CD14-positive monocyte (primary cell): ENCODE data around the gene COQ7. TPM values are rescaled to one million over a fixed set of nuclear protein-coding genes. Genes with fewer than 3 reads are reported as not detected.

Experiments used
- DNase-seq, 3 donors: peaks; one replicate each; pipeline ENCODE4 v3.0.0-alpha.2; 2011 to 2022
- H2AFZ ChIP-seq: 2 replicates; pipeline ENCODE4 v1.6.0; 2012; ENCODE audit warnings: mild to moderate bottlenecking, low read depth, low read length, inconsistent platforms; ENCODE audit not compliant: insufficient read depth, poor library complexity, severe bottlenecking
- H3K27ac ChIP-seq, 2 donors: 1 replicate in 1 of 2; 2 replicates in 1 of 2; pipeline ENCODE4 v1.5.1; 2012 to 2013; ENCODE audit warnings: low read length in 2 of 2, control low read depth in 1 of 2, inconsistent platforms in 1 of 2, low read depth in 1 of 2, mild to moderate bottlenecking in 1 of 2
- H3K27me3 ChIP-seq, 2 donors: one replicate each; pipeline versions ENCODE4 v1.6.0 to v1.6.1; 2011 to 2013; ENCODE audit warnings: low read length in 2 of 2; ENCODE audit not compliant: control insufficient read depth in 2 of 2, insufficient read depth in 2 of 2
- H3K36me3 ChIP-seq, 2 donors: replicated peaks in 1 of 2; 1 replicate in 1 of 2; 2 replicates in 1 of 2; pipeline versions ENCODE4 v1.5.1 to v1.6.1; 2012 to 2013; ENCODE audit warnings: low read length in 2 of 2, control low read depth in 1 of 2, inconsistent platforms in 1 of 2, mild to moderate bottlenecking in 1 of 2; ENCODE audit not compliant: insufficient read depth in 2 of 2, control insufficient read depth in 1 of 2
- H3K4me1 ChIP-seq, 2 donors: 1 replicate in 1 of 2; 2 replicates in 1 of 2; pipeline versions ENCODE4 v1.5.1 to v1.6.1; 2012 to 2013; ENCODE audit warnings: low read length in 2 of 2, control low read depth in 1 of 2, inconsistent platforms in 1 of 2, mild to moderate bottlenecking in 1 of 2, moderate library complexity in 1 of 2; ENCODE audit not compliant: insufficient read depth in 2 of 2, control insufficient read depth in 1 of 2
- H3K4me2 ChIP-seq: replicated peaks from 2 replicates; pipeline ENCODE3; 2012; ENCODE audit warnings: low read length, moderate library complexity, mild to moderate bottlenecking; ENCODE audit not compliant: poor library complexity, severe bottlenecking; ENCODE audit errors: extremely low read depth
- H3K4me3 ChIP-seq, 3 experiments: fragments of 200-600 bp in 1 of 3; sonication (generic) in 1 of 3; replicated peaks in 1 of 3; 1 replicate in 2 of 3; 2 replicates in 1 of 3; pipeline ENCODE4 v1.5.1; 2011 to 2013; ENCODE audit warnings: low read length in 3 of 3, mild to moderate bottlenecking in 3 of 3, control low read depth in 2 of 3, low read depth in 2 of 3, inconsistent platforms in 1 of 3, moderate library complexity in 1 of 3
- H3K79me2 ChIP-seq: 2 replicates; pipeline ENCODE4 v1.6.0; 2012; ENCODE audit warnings: mild to moderate bottlenecking, control low read depth, inconsistent platforms, low read length, moderate library complexity; ENCODE audit not compliant: insufficient read depth
- H3K9ac ChIP-seq: 2 replicates; pipeline ENCODE4 v1.6.0; 2017; ENCODE audit warnings: low read length, mild to moderate bottlenecking; ENCODE audit not compliant: insufficient read depth, poor library complexity, severe bottlenecking
- H3K9me3 ChIP-seq, 2 donors: replicated peaks in 1 of 2; 1 replicate in 1 of 2; 2 replicates in 1 of 2; pipeline versions ENCODE4 v1.5.1 to v1.6.1; 2012 to 2013; ENCODE audit warnings: low read length in 2 of 2, control low read depth in 1 of 2; ENCODE audit not compliant: control insufficient read depth in 1 of 2, insufficient read depth in 1 of 2
- H4K20me1 ChIP-seq: 2 replicates; pipeline ENCODE4 v1.6.0; 2012; ENCODE audit warnings: mild to moderate bottlenecking, low read length, control low read depth, moderate library complexity; ENCODE audit not compliant: insufficient read depth
- H3K27ac Mint-ChIP-seq, 7 donors: one replicate each; pipeline ENCODE4 v1.8.0; 2020; ENCODE audit warnings: mild to moderate bottlenecking in 7 of 7, mixed read lengths in 7 of 7, moderate library complexity in 6 of 7, inconsistent platforms in 2 of 7
- H3K27me3 Mint-ChIP-seq, 3 donors: one replicate each; pipeline ENCODE4 v1.8.0; 2021 to 2022; ENCODE audit warnings: low read depth in 3 of 3, mild to moderate bottlenecking in 3 of 3, mixed read lengths in 3 of 3, moderate library complexity in 3 of 3, inconsistent platforms in 1 of 3
- H3K36me3 Mint-ChIP-seq, 2 donors: one replicate each; pipeline ENCODE4 v1.8.0; 2020; ENCODE audit warnings: mixed read lengths in 2 of 2, inconsistent platforms in 1 of 2, mild to moderate bottlenecking in 1 of 2
- H3K4me1 Mint-ChIP-seq: one replicate; pipeline ENCODE4 v1.8.0; 2020; ENCODE audit warnings: mild to moderate bottlenecking, mixed read lengths
- H3K4me3 Mint-ChIP-seq, 2 donors: one replicate each; pipeline ENCODE4 v1.8.0; 2020; ENCODE audit warnings: mild to moderate bottlenecking in 2 of 2, mixed read lengths in 2 of 2, moderate library complexity in 1 of 2
- H3K9me3 Mint-ChIP-seq, 7 donors: one replicate each; pipeline ENCODE4 v1.8.0; 2020 to 2022; ENCODE audit warnings: mixed read lengths in 7 of 7, mild to moderate bottlenecking in 6 of 7, moderate library complexity in 6 of 7, inconsistent platforms in 2 of 7
- WGBS: methylation state at CpG from one replicate; pipeline ENCODE4 v1.1.5; 2013; ENCODE audit warnings: missing lambda C conversion rate; ENCODE audit not compliant: insufficient coverage; 5-methylcytosine and 5-hydroxymethylcytosine counted together
- intact Hi-C, 2 donors: fragments of 100-400 bp; cut with micrococcal nuclease; formaldehyde crosslinking; loops; one replicate each; pipeline versions ENCODE4 v1.15.0 to v1.15.1; 2023
- polyA plus RNA-seq, 3 donors: library from polyadenylated mRNA; depleted of rRNA in 1 of 3; unstranded in 2 of 3; stranded (reverse) in 1 of 3; fragments of 300-500 nt in 2 of 3; fragments of >200 nt in 1 of 3; fragmentation: Illumina TruSeq in 2 of 3; gene quantifications; 1 replicate in 2 of 3; 2 replicates in 1 of 3; pipeline ENCODE4 v1.2.3, GENCODE V29; 2012 to 2021
- TF ChIP-seq, protein P1 (sequence below): fragments of 200-600 bp; IDR thresholded peaks from one replicate; pipeline ENCODE4 v1.8.0; 2022; ENCODE audit warnings: antibody characterized with exemption, mild to moderate bottlenecking

COQ7 gene
- polyA plus RNA-seq, 3 donors: 6.5 to 13.3 (median 12.2) TPM

DNA sequence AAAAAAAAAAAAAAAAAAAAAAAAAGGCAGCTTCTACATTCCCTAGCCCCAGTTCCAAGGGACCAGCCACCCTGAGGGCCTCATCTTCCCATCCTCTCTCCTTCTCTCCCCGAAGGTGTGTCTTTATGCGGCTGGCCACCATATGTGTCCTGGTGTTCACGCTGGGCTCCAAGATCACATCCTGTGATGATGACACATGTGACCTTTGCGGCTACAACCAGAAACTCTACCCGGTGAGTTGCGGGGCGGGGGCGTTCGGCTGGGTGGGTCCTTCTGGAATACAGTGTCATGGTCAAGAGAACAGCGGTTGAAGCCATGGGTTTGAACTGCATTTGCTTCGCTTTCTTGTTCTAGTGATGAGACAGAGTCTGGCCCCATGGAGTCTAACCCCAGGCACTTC, 22.6 kb upstream of the COQ7 start:
- H3K4me2 ChIP-seq: no peak overlapping the region
- H3K9ac ChIP-seq: no peak overlapping the region
- H3K4me1 ChIP-seq: no peaks in the 10 kb centered on the region
- intact Hi-C loops: no loop called here
- TF ChIP-seq, protein P1, sequence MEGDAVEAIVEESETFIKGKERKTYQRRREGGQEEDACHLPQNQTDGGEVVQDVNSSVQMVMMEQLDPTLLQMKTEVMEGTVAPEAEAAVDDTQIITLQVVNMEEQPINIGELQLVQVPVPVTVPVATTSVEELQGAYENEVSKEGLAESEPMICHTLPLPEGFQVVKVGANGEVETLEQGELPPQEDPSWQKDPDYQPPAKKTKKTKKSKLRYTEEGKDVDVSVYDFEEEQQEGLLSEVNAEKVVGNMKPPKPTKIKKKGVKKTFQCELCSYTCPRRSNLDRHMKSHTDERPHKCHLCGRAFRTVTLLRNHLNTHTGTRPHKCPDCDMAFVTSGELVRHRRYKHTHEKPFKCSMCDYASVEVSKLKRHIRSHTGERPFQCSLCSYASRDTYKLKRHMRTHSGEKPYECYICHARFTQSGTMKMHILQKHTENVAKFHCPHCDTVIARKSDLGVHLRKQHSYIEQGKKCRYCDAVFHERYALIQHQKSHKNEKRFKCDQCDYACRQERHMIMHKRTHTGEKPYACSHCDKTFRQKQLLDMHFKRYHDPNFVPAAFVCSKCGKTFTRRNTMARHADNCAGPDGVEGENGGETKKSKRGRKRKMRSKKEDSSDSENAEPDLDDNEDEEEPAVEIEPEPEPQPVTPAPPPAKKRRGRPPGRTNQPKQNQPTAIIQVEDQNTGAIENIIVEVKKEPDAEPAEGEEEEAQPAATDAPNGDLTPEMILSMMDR: no peak
- no peaks in the 10 kb centered on the region for H3K4me1 Mint-ChIP-seq
- H3K9me3 ChIP-seq: no peaks in the 10 kb centered on the region
- no peaks in the 10 kb centered on the region for H3K79me2 ChIP-seq
- H3K27ac Mint-ChIP-seq: no peak overlapping the region
- no peak overlapping the region for H3K4me3 ChIP-seq
- H4K20me1 ChIP-seq: no peaks in the 10 kb centered on the region
- H3K4me3 Mint-ChIP-seq: no peak overlapping the region
- H3K36me3 Mint-ChIP-seq: no peaks in the 10 kb centered on the region
- no peak for DNase-seq
- H3K27ac ChIP-seq: no peak overlapping the region
- H3K9me3 Mint-ChIP-seq: peaks cover 0 to 5% (median 0%) of the 10 kb centered on the region in 7 donors
- H3K27me3 Mint-ChIP-seq: peaks cover 0 to 5% (median 3%) of the 10 kb centered on the region in 3 donors
- no peaks in the 10 kb centered on the region for H3K27me3 ChIP-seq
- H2AFZ ChIP-seq: no peak overlapping the region
- WGBS: 96% methylated on average over 11 of the region's 11 CpGs
- H3K36me3 ChIP-seq: no peaks in the 10 kb centered on the region

DNA sequence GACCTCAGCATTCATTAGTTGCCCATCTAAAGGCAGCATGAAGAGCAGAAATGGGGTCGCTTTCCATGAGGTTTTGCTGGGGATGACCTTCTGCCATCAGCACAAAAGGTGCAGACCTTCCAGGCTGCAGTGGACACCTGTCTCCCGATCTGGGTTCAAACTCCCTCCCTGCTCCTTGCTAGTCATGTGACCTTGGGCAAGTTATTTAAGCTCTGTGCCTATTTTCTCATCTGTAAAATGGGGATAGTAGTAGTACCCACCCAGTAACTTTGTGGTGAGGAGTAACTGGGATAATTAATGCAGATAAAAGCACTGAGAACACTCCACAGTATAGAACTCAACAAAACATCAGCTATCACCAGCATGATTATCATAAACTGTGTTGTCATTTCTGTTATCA, 21.4 kb upstream of the COQ7 start:
- TF ChIP-seq, protein P1: no peak
- Histone ChIP-seq H3K27ac (no peak overlapping the region), H3K36me3 (no peaks in the 10 kb centered on the region), H2AFZ (no peak overlapping the region), H3K9me3 (no peaks in the 10 kb centered on the region), H3K4me3 (no peak overlapping the region), H3K79me2 (no peaks in the 10 kb centered on the region), H3K9ac (no peak overlapping the region), H3K4me1 (no peaks in the 10 kb centered on the region), H3K4me2 (no peak overlapping the region), H4K20me1 (no peaks in the 10 kb centered on the region), H3K27me3 (no peaks in the 10 kb centered on the region)
- WGBS: 91% methylated on average over 1 of the region's 2 CpGs
- Mint-ChIP-seq H3K9me3 (peaks cover 0 to 2% (median 0%) of the 10 kb centered on the region in 7 donors), H3K4me3 (no peak overlapping the region), H3K27ac (no peak overlapping the region), H3K4me1 (no peaks in the 10 kb centered on the region), H3K27me3 (peaks cover 1 to 3% (median 3%) of the 10 kb centered on the region in 3 donors), H3K36me3 (no peaks in the 10 kb centered on the region)
- no peak for DNase-seq
- intact Hi-C loops: no loop called here
